GM18505 (cell line): ENCODE data around the gene PGM1.
"Not testable (repeated sequence)": the region's sequence is repeated elsewhere in the genome, so short reads cannot be mapped to it uniquely, and the experiment has no call there.

Source experiments
- ATAC-seq: cut with Tn5 transposase; IDR thresholded peaks from one replicate; pipeline ENCODE4 v1.9.1; 2021; ENCODE audit not compliant: unreplicated experiment
- POLR2A ChIP-seq: IDR thresholded peaks from 4 replicates; pipeline ENCODE4 v1.6.1; 2011; ENCODE audit warnings: borderline replicate concordance; ENCODE audit not compliant: insufficient read depth, insufficient read length; ENCODE audit errors: extremely low read depth

PGM1 gene

GRCh38 chr1:63593303-63593885, at the start of gene PGM1:
Gene PGM1, plus strand, starts transcription at chr1:63593411. Its CDS starts 78 bp downstream, at chr1:63593489.
- peak; percentile 70 for TF ChIP-seq POLR2A
- peak; percentile 81 for ATAC-seq

- no peak for ATAC-seq
- no peak for TF ChIP-seq POLR2A
These were observed 47.4 kb upstream of the PGM1 start for GRCh38 chr1:63545780-63546179.

- ATAC-seq: no peak
- TF ChIP-seq POLR2A: no peak
These were observed 45.5 kb upstream of the PGM1 start for GRCh38 chr1:63547621-63548294.

- TF ChIP-seq POLR2A: no peak
These were observed 44.9 kb upstream of the PGM1 start for GRCh38 chr1:63548303-63548702.

GRCh38 chr1:63548877-63549276, 44.3 kb upstream of the PGM1 start:
- no peak for ATAC-seq
- no peak for TF ChIP-seq POLR2A

More at GRCh38 chr1:63548303-63548702, 44.9 kb upstream of the PGM1 start:
- ATAC-seq: no peak

- TF ChIP-seq POLR2A: no peak
- no peak for ATAC-seq
These were observed 37.7 kb upstream of the PGM1 start for GRCh38 chr1:63555480-63555879.

GRCh38 chr1:63557365-63557987, 35.7 kb upstream of the PGM1 start:
- no peak for TF ChIP-seq POLR2A
- no peak for ATAC-seq

- no peak for TF ChIP-seq POLR2A
- no peak for ATAC-seq
These were observed 33.9 kb upstream of the PGM1 start for GRCh38 chr1:63559357-63559756.

- no peak for TF ChIP-seq POLR2A
- ATAC-seq: no peak
These were observed 29.5 kb upstream of the PGM1 start for GRCh38 chr1:63563745-63564144.

GRCh38 chr1:63569068-63569467, 24.1 kb upstream of the PGM1 start:
- no peak for ATAC-seq
- no peak for TF ChIP-seq POLR2A

GRCh38 chr1:63569640-63570316, 23.4 kb upstream of the PGM1 start:
- ATAC-seq: no peak
- TF ChIP-seq POLR2A: no peak

GRCh38 chr1:63572686-63573085, 20.5 kb upstream of the PGM1 start:
- ATAC-seq: not testable (repeated sequence)

GRCh38 chr1:63574203-63574796, 18.9 kb upstream of the PGM1 start:
- ATAC-seq: not testable (repeated sequence)
